Lower leg skin (tissue), 4 donors: Measurements from ENCODE around the gene PRCD. TPM values are rescaled to one million over a fixed set of nuclear protein-coding genes. Genes with fewer than 3 reads are reported as not detected.

Experiments
- DNase-seq, 2 donors: peaks; one replicate each; pipeline ENCODE4 v3.0.0-alpha.2; 2019; ENCODE audit warnings: low spot score in 2 of 2
- H3K4me3 ChIP-seq: fragments of 200-600 bp; sonication (generic); 2 replicates; pipeline ENCODE4 v1.5.1; 2017; ENCODE audit warnings: mild to moderate bottlenecking, low read depth; ENCODE audit not compliant: poor library complexity, severe bottlenecking
- CTCF ChIP-seq, 3 donors: fragments of 450-650 bp; IDR thresholded peaks; one replicate each; pipeline ENCODE4 v1.5.1; 2016; ENCODE audit warnings: antibody characterized with exemption in 3 of 3, mild to moderate bottlenecking in 3 of 3, moderate library complexity in 2 of 3
- POLR2A ChIP-seq, 2 donors: fragments of 450-650 bp; IDR thresholded peaks; one replicate each; pipeline ENCODE4 v1.6.1; 2016 to 2017; ENCODE audit warnings: antibody characterized with exemption in 2 of 2, mild to moderate bottlenecking in 1 of 2, moderate library complexity in 1 of 2
- WGBS, 2 donors: methylation state at CpG; one replicate each; pipeline ENCODE4 v1.1.5; 2018; 5-methylcytosine and 5-hydroxymethylcytosine counted together
- intact Hi-C: fragments of 100-400 bp; cut with DNase I; formaldehyde crosslinking; loops from one replicate; pipeline ENCODE4 v1.15.0; 2023; ENCODE audit warnings: low total_unique reads
- total RNA-seq, 4 donors: library from RNA; depleted of rRNA; stranded (reverse); fragments of >200 nt; gene quantifications; one replicate each; pipeline ENCODE4 v1.1.0, GENCODE V29; 2016

The PRCD gene
- total RNA-seq, 4 donors from 2014 or later, result 0.42 to 7.5 (median 4.0) TPM

- DNase-seq, result no peak
- intact Hi-C loops, result no loop called here
- WGBS, 2 donors, result 37 to 39% methylated on average over 15 of the region's 15 CpGs
- TF ChIP-seq POLR2A (IDR thresholded peaks at IDR 0.05), result no peak
- TF ChIP-seq CTCF (IDR thresholded peaks at IDR 0.05), result no peak
- no peak overlapping the region for H3K4me3 ChIP-seq
Measured at GRCh38 chr17:76550712-76551615, 11.1 kb downstream of the PRCD start.

- TF ChIP-seq POLR2A (IDR thresholded peaks at IDR 0.05) (no peak), CTCF (IDR thresholded peaks at IDR 0.05) (no peak)
- no peak overlapping the region for H3K4me3 ChIP-seq
- 59 to 81% methylated on average over 4 of the region's 4 CpGs for WGBS, 2 donors
- intact Hi-C loops, result no loop called here
- no peak for DNase-seq
Measured at GRCh38 chr17:76551685-76552084, 11.8 kb downstream of the PRCD start.

- H3K4me3 ChIP-seq, result no peak overlapping the region
- no peak for DNase-seq
- intact Hi-C loops, result no loop called here
- WGBS, 2 donors, result 81 to 83% methylated on average over 8 of the region's 8 CpGs
- TF ChIP-seq CTCF (IDR thresholded peaks at IDR 0.05), result no peak
- TF ChIP-seq POLR2A (IDR thresholded peaks at IDR 0.05), result no peak
Measured at GRCh38 chr17:76553178-76553908, 13.5 kb downstream of the PRCD start.

GRCh38 chr17:76554131-76554530, 14.3 kb downstream of the PRCD start:
- TF ChIP-seq CTCF (IDR thresholded peaks at IDR 0.05) (no peak), POLR2A (IDR thresholded peaks at IDR 0.05) (no peak)
- 67 to 69% methylated on average over 6 of the region's 6 CpGs for WGBS, 2 donors
- DNase-seq, result no peak
- intact Hi-C loops, result no loop called here
- no peak overlapping the region for H3K4me3 ChIP-seq

- intact Hi-C loops, result no loop called here
- DNase-seq, result no peak
- no peak for TF ChIP-seq CTCF (IDR thresholded peaks at IDR 0.05)
- TF ChIP-seq POLR2A (IDR thresholded peaks at IDR 0.05), result no peak
- H3K4me3 ChIP-seq, result peak overlapping the region; percentile 78
- 22 to 27% methylated on average over 30 of the region's 30 CpGs for WGBS, 2 donors
Measured at GRCh38 chr17:76556765-76557367, 17.0 kb downstream of the PRCD start.
